GM18499 (cell line): Measurements from ENCODE around the gene DTD1.

ENCODE experiments used
- ATAC-seq: cut with Tn5 transposase; IDR thresholded peaks from one replicate; pipeline ENCODE4 v1.9.1; 2021; ENCODE audit warnings: moderate number of reproducible peaks; ENCODE audit not compliant: insufficient read depth, unreplicated experiment

The DTD1 gene

DNA sequence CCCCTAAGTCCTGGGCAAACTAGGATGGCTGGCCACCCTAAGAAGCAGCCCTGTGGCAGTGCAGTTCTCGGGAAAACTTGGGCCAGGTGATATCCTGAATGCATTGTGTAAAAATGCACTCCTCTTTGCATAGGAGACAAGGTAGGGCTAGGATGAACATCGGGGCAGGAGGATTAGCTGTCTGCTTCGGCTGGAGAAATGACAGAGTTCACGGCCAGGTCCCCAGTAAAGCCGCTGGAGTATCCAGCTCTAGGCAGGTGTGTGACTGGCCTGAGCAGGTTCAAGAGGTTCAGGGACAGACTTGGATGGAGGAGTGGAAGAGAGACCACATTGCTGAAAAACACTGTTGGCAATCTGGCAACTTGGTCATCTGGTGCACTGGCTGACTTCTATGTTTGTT, 26.4 kb downstream of the DTD1 start:
- no peak for ATAC-seq

DNA sequence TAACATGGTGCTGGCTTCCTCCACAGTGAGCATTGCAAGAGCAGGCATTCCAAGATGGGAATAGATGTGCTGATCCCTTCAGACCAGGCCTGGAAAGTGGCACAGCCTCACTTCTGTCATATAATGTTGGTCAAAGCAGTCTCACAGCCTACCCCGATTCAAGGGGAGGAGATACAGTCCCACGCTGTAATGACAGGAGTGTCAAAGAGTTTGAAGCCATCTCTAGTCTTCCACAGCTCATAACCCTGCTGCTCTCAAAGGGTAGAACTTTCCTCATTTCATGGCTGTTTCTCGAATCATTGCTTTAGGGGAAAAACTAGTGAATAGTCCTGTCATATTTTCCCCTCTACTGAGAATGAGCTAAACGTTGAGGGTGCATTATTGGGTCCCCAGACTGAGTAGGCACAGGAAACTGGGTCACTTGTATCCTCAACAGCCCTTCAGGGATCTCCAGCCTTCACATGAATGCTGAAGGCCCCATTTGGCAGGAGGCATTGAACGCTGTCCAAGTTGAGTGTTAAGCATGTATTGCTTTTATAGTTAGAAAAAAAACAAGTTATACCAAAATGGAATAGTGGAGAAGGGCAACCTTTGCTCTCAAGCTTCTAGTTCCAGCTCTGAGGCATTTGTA, 27.3 kb downstream of the DTD1 start:
- no peak for ATAC-seq

DNA sequence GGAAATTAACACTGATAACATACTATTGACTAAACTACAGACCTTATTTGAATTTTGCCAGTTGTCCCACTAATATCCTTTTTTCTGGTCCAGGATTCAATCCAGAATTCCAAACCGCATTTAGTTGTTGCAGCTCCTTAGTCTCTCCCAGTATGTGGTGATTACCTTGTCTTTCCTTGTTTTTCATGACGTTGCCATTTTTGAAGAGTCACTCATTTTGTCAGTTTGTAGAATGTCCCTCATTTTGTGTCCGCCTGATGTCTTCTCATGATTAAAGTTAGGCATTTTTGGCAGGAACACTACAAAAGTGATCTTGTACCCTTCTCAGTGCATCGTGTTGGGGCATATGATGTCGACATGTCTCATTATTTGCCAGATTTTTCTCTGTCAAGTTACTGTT, 33.1 kb downstream of the DTD1 start:
- ATAC-seq = no peak

DNA sequence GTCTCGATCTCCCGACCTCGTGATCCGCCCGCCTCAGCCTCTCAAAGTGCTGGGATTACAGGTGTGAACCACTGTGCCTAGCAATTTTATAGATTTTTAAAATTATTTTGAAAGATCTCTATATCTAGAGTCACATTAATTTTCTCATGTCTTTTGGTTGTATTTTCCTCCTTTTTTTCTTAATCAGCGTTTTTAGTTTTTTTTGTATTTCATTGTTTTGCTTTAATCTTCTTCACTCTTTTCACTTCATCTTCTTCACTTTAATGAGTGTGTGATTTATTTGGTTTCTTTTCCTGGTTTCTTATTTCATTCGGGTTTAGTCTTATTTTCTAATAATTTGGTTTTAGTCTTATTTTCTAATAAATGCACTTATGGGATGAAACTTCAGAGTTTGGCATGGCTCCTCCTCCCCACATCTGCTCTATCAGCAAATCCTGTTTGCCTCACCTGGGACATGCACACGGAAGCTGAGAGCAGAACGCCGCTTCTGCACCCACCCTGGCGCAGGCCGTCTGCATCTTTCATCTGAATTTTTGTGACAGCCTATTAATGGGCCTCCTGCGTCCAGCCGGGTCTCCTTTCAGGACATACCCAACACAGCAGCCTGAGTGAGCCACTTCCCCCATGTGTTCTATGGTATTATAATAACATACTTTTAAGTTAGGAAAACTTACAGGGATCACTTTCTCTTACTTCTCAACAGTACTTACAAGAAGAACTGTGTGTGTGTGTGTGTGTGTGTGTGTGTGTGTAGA, 35.5 kb downstream of the DTD1 start:
- no peak for ATAC-seq

DNA sequence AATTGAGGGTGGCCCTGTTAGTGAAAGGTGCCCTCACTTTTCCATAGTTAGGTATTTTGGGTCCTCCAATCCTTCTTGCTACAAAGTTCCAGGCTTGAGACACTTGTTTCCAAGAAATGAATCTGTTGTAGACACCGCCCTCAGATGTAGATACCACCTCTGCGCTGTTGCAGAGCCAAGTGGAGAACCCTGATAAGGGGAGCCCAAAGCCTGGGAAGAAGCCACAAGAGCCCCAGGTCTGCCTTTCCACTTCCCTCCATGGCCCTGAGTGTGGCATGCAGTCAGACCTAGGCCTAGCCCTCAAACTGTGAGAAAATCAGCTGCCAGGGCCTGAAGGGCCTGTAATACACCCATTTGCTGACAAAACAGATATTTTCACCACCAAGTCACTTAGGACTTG, 37.1 kb downstream of the DTD1 start:
- ATAC-seq = no peak

DNA sequence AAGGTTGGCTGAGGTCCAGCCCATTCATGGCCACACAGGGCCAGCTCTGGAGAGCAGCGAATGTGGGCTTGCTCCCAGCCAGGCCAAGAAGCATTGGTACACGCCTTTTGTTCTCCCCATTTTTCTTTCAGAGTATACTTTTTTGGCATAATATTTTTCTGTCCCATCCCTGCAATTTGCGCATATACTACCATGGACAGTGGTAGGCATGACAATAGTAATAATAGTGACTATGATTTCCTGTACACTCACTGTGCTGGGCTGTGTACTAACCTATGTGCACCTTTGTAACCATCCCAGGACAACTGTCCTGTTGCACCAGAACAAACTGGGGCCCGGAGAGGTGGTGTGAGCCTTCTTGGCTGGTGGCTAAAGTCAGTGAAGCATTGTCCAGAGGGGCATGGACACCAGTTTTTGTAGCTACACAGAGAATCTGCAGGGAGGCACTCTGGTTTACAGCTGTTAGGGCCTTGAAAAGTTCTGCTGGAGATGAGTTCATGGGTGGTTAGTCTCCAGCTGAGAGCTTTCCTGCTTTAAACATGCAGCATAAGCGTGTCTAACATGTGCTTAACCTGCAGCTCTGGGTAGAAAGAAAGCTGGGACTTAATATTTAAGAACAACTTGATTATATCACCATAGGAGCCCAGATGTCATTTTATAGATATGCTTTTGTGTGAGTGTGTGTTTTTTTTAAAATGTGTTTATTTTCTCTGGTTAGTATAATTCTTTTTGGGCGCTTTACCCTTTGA, 38.2 kb downstream of the DTD1 start:
- no peak for ATAC-seq

DNA sequence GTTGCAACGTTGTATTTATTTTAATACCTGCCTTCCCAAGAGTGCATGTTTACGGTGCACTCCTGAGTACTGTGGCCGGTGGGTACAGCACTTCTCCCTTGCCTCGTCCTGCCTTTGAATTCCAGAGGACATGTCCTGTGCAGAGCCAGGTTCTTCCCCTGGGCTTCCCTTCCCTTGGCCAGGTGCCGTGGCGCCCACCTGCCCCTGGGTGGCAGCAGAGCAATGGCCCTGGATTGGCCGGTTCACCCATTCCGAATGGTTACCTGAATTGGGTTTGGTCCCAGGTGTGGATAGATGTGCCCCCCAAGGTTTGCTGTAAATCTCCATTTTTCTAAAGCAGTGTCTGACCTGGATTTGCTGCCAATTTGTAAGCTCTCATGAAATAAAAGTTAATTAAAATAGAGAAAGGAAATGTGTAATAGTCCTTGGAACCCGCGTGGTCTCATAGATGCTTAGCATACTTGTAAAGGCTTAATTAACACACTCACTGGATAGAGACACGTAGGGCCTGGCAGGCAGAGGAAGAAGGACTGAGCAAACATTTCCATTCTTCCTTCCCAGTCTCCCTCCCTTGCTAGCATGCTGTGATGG, 40.6 kb downstream of the DTD1 start:
- no peak for ATAC-seq

DNA sequence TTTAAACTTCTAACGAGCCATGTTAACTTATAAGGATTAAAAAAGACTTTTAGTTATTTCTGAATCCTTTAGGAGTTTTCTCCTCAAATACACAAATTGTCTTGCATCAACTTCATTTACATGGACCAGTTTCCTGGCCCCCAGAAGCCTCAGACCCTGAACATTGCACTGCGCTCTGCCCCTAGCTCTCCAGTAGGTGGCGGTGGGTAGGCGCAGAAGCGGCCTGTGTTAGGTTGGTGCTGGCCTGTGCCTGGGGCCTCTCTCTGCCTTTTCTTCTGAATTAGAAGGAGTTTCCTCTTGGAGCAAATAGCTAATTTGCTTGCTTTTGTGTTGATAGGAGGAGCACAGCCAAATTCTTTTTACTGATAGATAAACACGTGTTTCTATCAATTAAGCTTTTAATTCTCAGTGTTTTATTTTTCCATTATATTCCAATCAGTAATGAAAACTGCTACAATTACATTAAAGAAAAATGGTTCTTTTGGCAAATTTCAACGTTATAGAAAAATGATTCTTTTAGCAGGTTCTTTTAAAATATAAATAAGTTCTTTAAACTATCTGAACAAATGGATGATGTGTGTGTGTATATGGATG, 44.4 kb downstream of the DTD1 start:
- ATAC-seq = no peak

DNA sequence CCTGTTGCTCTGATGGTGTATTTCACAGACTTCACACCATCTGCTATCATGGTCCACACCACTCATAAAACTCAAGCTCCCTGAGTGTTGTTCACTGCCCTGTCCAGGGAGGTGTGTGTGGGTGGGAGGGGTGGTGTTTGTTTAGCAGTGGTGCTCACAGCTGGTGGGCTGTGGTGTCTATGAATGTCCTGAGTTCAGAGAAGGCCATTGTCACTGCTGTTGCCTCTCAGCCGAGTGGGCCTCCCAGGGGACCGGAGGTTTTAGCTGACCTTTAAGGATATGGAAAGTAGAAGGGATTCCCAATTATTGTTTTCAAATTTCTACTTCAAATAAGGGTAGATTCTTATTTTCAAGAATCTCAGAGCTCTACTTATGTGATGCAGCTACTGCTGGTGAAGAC, 45.6 kb downstream of the DTD1 start:
- ATAC-seq = no peak

DNA sequence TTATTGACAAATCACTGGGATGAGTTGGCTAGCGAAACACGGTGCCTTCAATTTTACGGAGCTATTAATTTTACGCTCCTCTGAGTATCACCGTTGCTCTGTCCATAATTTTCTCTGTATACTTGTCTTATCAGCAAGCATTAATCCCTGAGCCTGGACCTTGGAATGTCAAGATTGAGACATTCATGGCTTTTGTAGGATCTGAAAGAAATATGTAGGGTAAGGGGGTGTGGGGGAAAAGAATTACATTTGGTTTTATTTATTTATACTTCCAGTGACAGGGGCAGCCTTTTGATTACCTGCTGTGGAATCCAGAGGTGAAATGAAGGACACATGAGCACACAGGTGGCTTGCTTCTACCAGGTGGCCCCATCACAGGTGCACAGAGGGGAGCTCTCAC, 46.6 kb downstream of the DTD1 start:
- ATAC-seq = no peak

DNA sequence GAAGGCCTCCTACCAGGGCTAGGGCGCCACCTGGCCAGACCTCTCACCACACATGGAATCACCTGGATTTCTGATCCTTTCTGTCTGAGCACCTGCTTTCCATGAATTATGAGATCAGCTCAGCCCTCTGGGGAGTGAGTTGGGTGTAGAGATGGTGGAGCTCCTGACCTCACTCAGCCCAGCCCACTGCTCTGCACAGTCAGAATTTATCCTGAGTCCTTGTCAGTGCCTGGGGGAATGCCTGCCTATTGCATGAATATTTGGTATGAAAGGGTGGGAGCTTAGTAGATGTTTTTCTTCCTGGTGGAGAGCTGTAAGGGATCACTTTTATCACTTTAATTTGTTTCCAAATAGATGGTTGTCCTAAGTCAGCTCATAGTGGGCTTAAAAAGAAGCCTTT, 47.5 kb downstream of the DTD1 start:
- ATAC-seq = no peak

DNA sequence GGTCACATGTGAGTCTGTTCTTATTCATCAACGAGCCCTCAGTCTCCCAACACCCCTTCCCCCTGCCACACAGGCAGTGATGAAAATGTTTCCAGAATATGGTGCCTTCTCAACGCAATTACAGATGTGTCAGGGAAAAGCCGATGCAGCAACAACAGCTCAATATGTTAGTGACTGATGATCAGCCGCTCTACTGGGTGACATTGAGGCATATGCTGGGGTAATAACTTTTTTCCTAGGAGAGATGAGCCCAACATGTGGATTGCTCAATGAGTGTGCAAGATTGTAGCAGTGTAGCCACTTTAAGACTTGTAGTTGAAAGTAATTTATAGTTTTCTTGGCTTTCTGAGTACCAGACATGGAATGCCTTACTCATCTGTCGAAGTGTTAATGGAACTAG, 49.4 kb downstream of the DTD1 start:
- ATAC-seq = no peak

DNA sequence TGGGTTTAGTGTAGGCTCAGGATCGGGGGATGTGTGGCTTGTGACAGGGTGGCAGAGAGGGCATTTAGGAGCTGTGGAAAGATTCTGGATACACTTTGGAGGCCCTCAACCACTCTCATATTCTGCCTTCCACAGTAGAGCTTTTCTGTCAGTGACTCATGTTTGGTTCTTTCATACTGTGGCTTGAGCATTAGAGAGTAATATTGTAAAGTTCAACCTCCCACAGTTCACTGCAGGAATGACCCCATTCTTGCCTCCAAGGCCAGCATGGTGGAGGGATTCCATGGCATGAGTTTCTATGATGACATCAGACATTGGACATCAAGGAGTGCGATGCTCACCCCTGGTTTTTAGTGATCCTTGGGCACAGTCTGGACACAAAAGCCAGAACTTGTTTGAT, 50.9 kb downstream of the DTD1 start:
- ATAC-seq = no peak

DNA sequence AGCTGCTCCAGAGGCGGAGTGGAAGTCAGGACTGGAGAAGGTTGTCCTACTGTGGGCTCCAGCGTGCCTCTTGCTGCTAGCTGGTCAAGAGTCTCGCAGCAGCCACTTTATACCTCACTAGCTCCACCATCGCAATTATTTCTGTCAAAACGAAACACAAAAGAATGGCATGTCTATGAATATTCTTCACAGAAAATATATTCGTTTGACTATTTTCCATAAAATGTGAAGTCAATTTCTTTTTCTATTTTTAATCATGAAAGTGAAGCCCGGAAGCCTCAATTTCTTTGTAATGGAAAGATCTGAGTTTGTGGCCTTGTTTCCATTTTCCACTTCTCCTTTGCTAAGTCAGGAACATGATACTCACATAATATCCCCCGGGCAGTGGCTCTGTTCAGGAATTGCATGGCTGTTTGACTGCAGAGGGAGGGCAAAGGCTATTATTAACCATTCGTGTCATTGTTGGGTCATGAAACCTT, 51.7 kb downstream of the DTD1 start:
- no peak for ATAC-seq

DNA sequence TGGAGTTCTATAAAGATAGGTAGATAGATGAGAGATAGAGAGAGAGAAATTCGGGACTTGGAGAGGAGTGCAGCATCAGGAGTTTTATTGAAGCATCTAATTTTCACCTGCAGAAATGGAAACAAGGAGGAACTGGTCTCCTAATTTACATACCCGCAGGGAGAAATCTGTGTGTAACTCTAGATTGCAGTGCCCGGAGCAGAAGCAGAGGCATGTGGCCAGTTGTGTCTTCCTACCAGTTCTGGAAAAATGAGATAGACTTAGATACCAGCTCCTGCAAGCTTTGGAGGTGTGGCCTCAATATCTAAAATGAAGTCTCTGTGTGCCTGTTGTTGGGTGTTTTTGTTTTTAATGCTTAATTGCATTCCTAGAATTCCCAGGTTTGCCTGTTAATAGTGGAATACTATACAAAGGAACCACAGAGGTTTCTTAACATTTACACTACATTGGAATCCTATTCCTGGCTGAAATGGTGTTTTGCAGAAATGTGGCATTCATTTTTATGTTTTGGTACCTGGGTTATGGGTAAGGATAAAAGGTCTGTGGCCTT, 57.4 kb downstream of the DTD1 start:
- ATAC-seq = no peak

DNA sequence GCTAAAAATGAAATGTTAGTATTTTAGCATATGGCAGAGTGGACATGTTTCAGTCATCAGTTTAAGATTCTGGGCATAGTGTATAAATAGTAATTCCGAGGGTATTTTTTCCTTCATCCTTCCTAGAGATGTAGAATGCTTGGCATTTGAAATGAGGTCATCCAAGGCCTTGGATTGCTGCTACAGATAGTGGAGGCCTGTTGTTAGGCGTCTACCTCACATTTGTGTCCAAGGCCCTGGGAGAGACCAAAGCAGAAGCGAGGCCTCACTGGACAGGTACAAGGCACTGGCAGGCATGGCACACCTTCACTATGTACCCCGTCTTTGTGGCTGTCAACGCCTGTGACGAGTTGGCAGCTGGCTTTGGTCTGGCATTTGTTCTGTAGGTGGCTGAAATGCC, 58.0 kb downstream of the DTD1 start:
- ATAC-seq = no peak

DNA sequence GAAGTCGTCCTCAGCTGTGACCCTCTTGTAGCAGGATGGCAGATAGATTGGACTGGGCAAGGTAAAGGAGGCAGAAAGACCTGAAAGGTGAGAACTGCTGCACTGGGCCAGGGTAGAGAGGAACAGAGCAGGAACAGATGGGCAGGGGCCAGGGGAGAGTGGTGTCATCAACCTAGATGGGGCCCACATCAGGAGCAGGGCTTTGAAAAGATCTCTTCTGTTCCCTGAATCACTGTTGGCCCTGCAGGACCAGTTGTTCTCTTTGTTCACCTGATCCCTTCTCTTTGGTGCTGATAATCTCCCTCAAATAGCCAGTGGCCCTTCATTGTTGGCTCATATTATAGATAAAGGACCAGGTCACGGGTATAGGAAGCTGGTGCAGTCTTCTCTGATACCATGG, 59.9 kb downstream of the DTD1 start:
- ATAC-seq = no peak

DNA sequence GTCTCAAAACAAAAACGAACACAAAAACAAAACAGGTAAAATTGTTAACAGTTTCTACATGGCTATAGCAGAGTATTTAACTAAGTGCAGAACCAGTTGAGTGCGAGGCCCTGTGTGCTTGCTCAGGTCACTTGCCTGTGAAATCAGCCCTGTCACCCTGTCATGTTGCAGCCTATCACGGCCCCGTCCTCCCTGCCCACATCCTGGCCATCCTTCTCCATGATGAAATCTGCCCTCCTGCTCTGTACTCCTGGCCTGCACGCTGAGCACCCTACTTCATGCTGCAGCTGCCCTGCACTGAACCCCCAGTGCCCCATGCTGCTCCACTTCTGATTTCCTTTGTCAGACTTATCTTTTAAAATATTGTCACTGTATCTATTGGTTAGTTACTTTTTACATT, 62.4 kb downstream of the DTD1 start:
- ATAC-seq = no peak

DNA sequence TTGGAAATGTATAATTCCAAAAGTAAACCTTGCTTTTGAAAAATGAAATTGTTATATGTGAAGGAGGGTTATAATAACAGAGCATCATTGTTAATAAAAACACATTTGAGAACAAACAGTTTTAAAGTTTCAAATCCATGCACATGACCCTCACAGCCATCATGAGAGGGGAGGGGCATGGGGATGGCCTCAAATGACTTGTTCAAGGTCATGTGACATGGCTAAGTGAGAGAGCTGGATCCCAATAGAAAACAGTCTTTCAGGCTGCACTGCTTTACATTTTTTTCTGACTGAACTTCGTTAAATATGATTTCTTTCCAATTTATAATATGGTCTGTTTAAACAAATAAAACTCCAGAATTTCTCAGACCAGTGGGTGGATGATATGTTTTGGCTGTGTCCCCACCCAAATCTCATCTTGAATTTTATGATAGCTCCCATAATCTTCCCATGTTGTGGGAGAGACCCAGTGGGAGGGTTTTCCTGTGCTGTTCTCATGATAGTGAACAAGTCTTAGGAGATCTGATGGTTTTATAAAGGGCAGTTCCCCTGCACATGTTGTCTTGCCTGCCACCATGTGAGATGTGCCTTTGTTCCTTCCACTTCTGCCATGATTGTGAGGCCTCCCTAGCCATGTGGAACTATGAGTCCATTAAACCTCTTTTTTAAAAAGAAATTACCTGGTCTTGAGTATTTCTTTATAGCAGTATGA, 66.0 kb downstream of the DTD1 start:
- ATAC-seq = no peak

DNA sequence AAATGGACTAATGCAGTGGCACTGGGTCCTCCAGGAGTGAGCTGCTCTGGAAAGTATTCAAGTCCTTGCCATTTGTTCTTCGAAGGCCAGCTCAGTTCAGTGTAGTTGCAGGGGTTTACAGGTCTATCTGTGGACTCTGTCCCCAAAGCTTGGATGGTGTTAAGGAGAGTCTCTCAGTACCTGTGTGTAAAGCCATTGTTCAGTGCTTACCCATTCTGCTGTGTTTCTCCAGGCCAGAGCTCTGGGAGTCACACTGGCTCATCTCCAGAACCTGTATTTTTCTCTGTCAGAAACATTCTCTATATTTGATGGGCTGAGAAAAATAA, 66.6 kb downstream of the DTD1 start:
- ATAC-seq = no peak
